Measurements from ENCODE around the gene PRKD1.
"Not testable (repeated sequence)": the region's sequence is repeated elsewhere in the genome, so short reads cannot be mapped to it uniquely, and the experiment has no call there.

The PRKD1 gene

GRCh38 chr14:29900609-29901350, 26.9 kb downstream of the PRKD1 start:
- no peak for DNase-seq

- DNase-seq, result no peak
These were observed 29.2 kb downstream of the PRKD1 start for GRCh38 chr14:29898470-29898869.

GRCh38 chr14:29897181-29897580, 30.5 kb downstream of the PRKD1 start:
- DNase-seq, result no peak

- DNase-seq, result no peak
These were observed 31.3 kb downstream of the PRKD1 start for GRCh38 chr14:29896354-29896821.

- no peak for DNase-seq
These were observed 32.0 kb downstream of the PRKD1 start for GRCh38 chr14:29895591-29896083.

- peak in 1 of 4 experiments; percentile 1 for DNase-seq
These were observed 33.7 kb downstream of the PRKD1 start for GRCh38 chr14:29893989-29894388.

GRCh38 chr14:29892327-29892726, 35.3 kb downstream of the PRKD1 start:
- no peak for DNase-seq

GRCh38 chr14:29885988-29886387, 41.7 kb downstream of the PRKD1 start:
- no peak for DNase-seq

GRCh38 chr14:29868000-29868399, 59.6 kb downstream of the PRKD1 start:
- DNase-seq, result no peak

- DNase-seq, result no peak
These were observed 62.3 kb downstream of the PRKD1 start for GRCh38 chr14:29865299-29865698.

- DNase-seq, result no peak
These were observed 65.7 kb downstream of the PRKD1 start for GRCh38 chr14:29861996-29862395.

- DNase-seq, result peak; percentile 8 to 36 (median 28)
These were observed 69.3 kb downstream of the PRKD1 start for GRCh38 chr14:29858299-29858698.

- DNase-seq, result no peak
These were observed 70.1 kb downstream of the PRKD1 start for GRCh38 chr14:29857551-29857950.

GRCh38 chr14:29856516-29856915, 71.1 kb downstream of the PRKD1 start:
- no peak for DNase-seq

- not testable (repeated sequence) for DNase-seq
These were observed 74.0 kb downstream of the PRKD1 start for GRCh38 chr14:29853691-29854090.

GRCh38 chr14:29853272-29853671, 74.4 kb downstream of the PRKD1 start:
- no peak for DNase-seq

GRCh38 chr14:29851397-29851796, 76.2 kb downstream of the PRKD1 start:
- DNase-seq, result no peak

GRCh38 chr14:29847056-29847380, 80.6 kb downstream of the PRKD1 start:
- no peak for DNase-seq

GRCh38 chr14:29846339-29847055, 81.2 kb downstream of the PRKD1 start:
- no peak for DNase-seq

- DNase-seq, result no peak
These were observed 83.7 kb downstream of the PRKD1 start for GRCh38 chr14:29843981-29844380.

GRCh38 chr14:29842228-29842627, 85.4 kb downstream of the PRKD1 start:
- DNase-seq, result no peak

- DNase-seq, result not testable (repeated sequence)
These were observed 87.2 kb downstream of the PRKD1 start for GRCh38 chr14:29840369-29840892.

- DNase-seq, result not testable (repeated sequence)
These were observed 88.0 kb downstream of the PRKD1 start for GRCh38 chr14:29839691-29840090.

- DNase-seq, result no peak
These were observed 88.9 kb downstream of the PRKD1 start for GRCh38 chr14:29838752-29839151.
